Osteocyte (in vitro differentiated cells): ENCODE measurements around the gene CCDC146. TPM values are rescaled to one million over a fixed set of nuclear protein-coding genes. Genes with fewer than 3 reads are reported as not detected.
A peak's percentile ranks its signal among the peaks of the same experiment; 100 is the strongest.

ENCODE experiments used
- DNase-seq: peaks from one replicate; pipeline ENCODE4 v3.0.0; 2021; ENCODE audit warnings: mixed read lengths; ENCODE audit not compliant: unreplicated experiment; ENCODE audit errors: extremely low spot score
- H3K27ac Mint-ChIP-seq: one replicate; pipeline ENCODE4 v1.8.0; 2021; ENCODE audit warnings: mild to moderate bottlenecking, mixed read lengths; ENCODE audit not compliant: unreplicated experiment
- H3K27me3 Mint-ChIP-seq: one replicate; pipeline ENCODE4 v1.8.0; 2021; ENCODE audit warnings: mixed read lengths; ENCODE audit not compliant: unreplicated experiment
- H3K36me3 Mint-ChIP-seq: one replicate; pipeline ENCODE4 v1.8.0; 2021; ENCODE audit warnings: mixed read lengths; ENCODE audit not compliant: unreplicated experiment
- H3K4me1 Mint-ChIP-seq: one replicate; pipeline ENCODE4 v1.8.0; 2021; ENCODE audit warnings: mixed read lengths; ENCODE audit not compliant: unreplicated experiment
- H3K4me3 Mint-ChIP-seq: one replicate; pipeline ENCODE4 v1.8.0; 2021; ENCODE audit warnings: mild to moderate bottlenecking, moderate library complexity, mixed read lengths; ENCODE audit not compliant: unreplicated experiment
- H3K9me3 Mint-ChIP-seq: one replicate; pipeline ENCODE4 v1.8.0; 2021; ENCODE audit warnings: mixed read lengths; ENCODE audit not compliant: unreplicated experiment
- total RNA-seq: library from RNA; stranded (reverse); gene quantifications from 2 replicates; pipeline ENCODE4 v1.2.1, GENCODE V29; 2021
- TF ChIP-seq, protein P1 (sequence below): fragments of 200-600 bp; sonication (generic); IDR thresholded peaks from 2 replicates; pipeline ENCODE4 v1.5.0; 2021; ENCODE audit warnings: antibody characterized with exemption, mild to moderate bottlenecking, moderate library complexity

Gene CCDC146
- total RNA-seq, 1 donor from 2014 or later = 5.1 TPM

DNA sequence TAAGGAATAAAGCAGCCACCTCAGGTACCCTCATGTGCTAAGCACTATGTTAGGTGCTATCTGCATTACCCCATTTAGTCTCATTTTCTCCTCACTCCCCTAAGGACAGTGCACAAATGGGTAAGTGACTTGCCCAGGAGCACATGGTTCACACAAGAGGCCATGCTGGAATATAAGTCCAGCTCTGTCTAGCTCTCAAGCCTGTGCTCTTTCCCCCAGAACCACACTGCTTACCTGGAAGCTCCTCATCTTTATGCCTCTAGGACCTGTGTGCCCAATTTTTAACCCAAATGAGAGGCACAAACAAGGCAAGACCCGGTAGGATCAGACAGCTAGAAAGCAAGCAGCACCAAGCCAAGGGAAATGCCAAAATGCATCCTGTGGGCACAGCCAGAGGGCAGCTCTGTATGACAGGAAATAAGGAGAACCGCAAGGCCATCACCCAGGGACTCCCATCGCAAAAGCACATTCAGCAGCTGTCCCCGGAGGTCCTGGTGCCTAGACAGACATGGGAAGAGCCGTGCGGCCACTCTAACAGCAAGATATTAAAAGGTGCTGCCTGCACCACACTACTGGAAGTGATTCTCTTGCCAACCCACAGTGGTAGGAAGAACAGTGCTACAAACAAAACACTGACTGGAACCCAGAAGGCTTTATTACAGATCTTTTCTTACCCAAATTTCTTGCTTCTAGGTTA, 205.7 kb downstream of the CCDC146 start:
- DNase-seq = no peak
- Mint-ChIP-seq H3K4me3 (no peak overlapping the region), H3K27me3 (no peaks in the 10 kb centered on the region), H3K4me1 (peaks cover 26% of the 10 kb centered on the region), H3K27ac (peak overlapping the region; percentile 27), H3K9me3 (no peaks in the 10 kb centered on the region), H3K36me3 (no peaks in the 10 kb centered on the region)
- TF ChIP-seq, protein P1, sequence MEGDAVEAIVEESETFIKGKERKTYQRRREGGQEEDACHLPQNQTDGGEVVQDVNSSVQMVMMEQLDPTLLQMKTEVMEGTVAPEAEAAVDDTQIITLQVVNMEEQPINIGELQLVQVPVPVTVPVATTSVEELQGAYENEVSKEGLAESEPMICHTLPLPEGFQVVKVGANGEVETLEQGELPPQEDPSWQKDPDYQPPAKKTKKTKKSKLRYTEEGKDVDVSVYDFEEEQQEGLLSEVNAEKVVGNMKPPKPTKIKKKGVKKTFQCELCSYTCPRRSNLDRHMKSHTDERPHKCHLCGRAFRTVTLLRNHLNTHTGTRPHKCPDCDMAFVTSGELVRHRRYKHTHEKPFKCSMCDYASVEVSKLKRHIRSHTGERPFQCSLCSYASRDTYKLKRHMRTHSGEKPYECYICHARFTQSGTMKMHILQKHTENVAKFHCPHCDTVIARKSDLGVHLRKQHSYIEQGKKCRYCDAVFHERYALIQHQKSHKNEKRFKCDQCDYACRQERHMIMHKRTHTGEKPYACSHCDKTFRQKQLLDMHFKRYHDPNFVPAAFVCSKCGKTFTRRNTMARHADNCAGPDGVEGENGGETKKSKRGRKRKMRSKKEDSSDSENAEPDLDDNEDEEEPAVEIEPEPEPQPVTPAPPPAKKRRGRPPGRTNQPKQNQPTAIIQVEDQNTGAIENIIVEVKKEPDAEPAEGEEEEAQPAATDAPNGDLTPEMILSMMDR = no peak

DNA sequence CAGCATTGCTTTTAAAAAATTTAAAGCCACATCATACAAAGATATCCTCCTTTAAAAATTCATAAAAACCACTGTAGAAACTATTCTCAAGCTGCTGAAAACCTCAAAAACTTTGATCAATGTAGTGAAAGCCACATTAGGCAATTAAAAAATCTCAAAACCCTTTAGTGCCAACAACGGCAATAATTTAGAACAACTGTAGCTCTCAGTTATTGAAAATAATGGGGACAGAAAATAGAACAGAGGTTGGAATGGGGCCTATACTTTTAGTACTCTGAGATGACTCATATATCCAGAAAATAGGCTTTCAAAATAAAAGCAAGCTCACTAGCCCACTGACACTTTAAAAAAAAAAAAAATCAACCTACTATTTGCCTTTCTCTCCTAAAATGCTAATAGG, 206.3 kb downstream of the CCDC146 start:
- Mint-ChIP-seq H3K36me3 (no peaks in the 10 kb centered on the region), H3K9me3 (no peaks in the 10 kb centered on the region), H3K4me3 (no peak overlapping the region), H3K4me1 (peaks cover 26% of the 10 kb centered on the region), H3K27ac (peak overlapping the region; percentile 27), H3K27me3 (no peaks in the 10 kb centered on the region)
- TF ChIP-seq, protein P1 = no peak
- DNase-seq = no peak

DNA sequence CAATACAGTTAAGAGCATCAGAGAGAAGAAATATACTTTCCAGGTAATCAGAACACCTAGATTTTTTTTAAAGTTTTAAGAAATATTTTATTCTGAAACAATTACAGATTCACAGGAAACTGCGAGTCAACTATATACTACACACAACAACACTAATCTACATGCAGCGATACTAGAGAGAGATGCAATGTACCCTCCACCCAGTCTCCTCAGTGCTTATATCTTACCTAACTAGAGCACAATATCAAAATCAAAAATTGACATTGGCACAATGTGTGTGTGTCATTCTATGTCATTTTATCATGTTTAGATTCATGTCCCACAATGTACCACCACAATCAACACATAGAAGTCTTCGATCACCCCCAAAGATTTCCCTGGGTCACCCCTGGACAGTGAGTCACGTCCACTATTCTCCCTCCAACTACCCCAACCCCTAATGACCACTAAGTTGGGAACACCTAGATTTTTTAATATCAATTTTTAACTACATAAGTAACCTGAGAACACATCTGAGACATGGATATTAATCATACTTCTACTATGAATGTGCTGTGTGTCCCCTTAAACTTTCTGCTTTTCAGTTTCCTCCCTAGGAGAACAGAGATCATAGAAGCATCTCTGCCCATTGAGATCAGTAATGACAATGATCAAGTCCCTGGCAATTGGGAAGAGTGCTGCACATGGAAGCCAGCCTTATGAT, 207.2 kb downstream of the CCDC146 start:
- H3K4me3 Mint-ChIP-seq = no peak overlapping the region
- peaks cover 26% of the 10 kb centered on the region for H3K4me1 Mint-ChIP-seq
- DNase-seq = no peak
- TF ChIP-seq, protein P1 = no peak
- no peak overlapping the region for H3K27ac Mint-ChIP-seq
- H3K27me3 Mint-ChIP-seq = no peaks in the 10 kb centered on the region
- no peaks in the 10 kb centered on the region for H3K36me3 Mint-ChIP-seq
- no peaks in the 10 kb centered on the region for H3K9me3 Mint-ChIP-seq

DNA sequence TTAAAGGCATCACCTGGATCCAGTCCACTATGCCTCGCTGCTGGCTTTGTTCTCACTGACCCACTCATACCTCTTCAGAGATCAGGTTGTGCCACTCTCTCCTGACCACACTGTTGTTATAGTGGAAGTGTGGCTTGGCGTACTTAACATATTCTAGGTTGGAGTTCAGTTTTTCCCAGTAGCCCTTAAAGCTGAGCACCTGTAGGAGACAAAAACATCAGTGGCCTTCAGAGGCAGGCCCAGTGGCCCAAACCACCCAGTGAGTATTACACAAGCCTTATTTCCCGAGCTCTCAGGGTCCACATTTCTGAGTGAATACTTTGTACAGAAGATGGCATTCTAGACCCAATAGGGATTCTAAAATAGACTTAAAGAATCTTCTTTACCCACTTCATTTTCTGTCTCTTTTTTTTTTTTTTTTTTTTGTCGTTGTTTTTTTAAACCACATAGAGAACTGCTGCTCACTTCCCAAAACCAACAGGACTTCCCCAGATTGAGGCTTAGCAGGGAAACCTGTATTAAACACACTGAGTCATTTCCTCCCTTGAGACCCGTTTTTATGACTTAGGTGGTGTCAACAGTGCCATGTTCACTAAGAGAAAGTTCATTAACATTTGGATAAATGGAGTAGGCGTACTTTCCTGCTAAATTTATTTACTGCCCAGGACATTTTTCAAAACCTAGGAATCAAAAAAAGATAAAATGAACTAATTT, 207.9 kb downstream of the CCDC146 start:
- DNase-seq = no peak
- no peak overlapping the region for H3K4me3 Mint-ChIP-seq
- no peak overlapping the region for H3K27ac Mint-ChIP-seq
- no peaks in the 10 kb centered on the region for H3K9me3 Mint-ChIP-seq
- TF ChIP-seq, protein P1 = no peak
- no peaks in the 10 kb centered on the region for H3K27me3 Mint-ChIP-seq
- no peaks in the 10 kb centered on the region for H3K36me3 Mint-ChIP-seq
- H3K4me1 Mint-ChIP-seq = peaks cover 26% of the 10 kb centered on the region
